OCI-LY1 (cell line): ENCODE data around the gene UBE2G2.

Experiments used
- CTCF ChIP-seq: fragments of 200-600 bp; sonication (generic), shearing (Covaris generic); IDR thresholded peaks from 2 replicates; pipeline ENCODE4 v1.5.1; 2017; ENCODE audit warnings: mild to moderate bottlenecking, antibody characterized with exemption, low read length, moderate library complexity, mixed read lengths
- EZH2 ChIP-seq: fragments of 200-600 bp; sonication (generic), shearing (Covaris generic); IDR thresholded peaks from 2 replicates; pipeline ENCODE4 v1.8.0; 2017; ENCODE audit warnings: borderline replicate concordance, mixed run types, mild to moderate bottlenecking, antibody characterized with exemption, low read length, moderate library complexity, mixed read lengths

DNA sequence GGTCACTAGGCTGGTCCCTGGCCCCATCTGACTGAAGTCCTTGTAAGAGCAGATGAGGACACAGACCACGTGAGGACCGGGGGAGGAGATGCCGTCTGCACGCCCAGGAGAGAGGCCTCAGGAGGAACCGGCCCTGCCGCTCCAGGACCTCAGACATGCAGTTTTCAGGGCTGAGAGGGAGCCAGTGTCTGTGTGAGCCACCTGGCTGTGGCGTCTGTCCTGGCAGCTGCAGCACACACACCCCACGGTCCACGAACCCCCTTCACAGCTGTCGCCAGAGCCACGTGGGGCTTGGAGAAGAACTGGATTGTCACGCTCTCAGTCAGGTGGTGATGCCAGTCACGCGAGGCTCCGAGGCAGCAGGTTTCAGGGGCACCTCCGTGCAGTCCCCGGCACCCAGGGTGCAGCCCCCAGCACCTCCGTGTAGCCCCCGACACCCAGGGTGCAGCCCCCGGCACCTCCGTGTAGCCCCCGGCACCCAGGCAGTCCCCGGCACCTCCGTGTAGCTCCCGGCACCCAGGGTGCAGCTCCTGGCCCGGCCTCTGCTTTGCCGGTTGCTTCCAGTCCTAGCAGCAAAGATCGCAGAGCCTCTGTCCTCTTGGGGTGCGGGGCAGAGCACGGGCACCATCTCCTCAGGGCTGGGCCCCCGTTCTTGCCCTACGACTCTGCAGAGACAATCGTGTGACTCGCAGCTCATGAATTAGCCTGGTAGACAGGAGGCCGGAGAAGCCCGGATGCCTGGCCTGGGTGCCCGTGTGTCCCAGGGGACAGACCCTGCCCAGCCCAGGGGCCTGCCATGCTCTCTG lies 35.2 kb upstream of the UBE2G2 start:
- TF ChIP-seq EZH2, result no peak
- no peak for TF ChIP-seq CTCF
